GM10266 (cell line): ENCODE results near the gene NEGR1.

ENCODE experiments used
- DNase-seq: peaks from one replicate; pipeline ENCODE4 v3.0.0; 2012; ENCODE audit errors: extremely low spot score
- CTCF ChIP-seq: IDR thresholded peaks from 2 replicates; pipeline ENCODE4 v1.5.1; 2012; ENCODE audit warnings: mild to moderate bottlenecking, low read depth; ENCODE audit not compliant: control insufficient read depth, insufficient read depth; ENCODE audit errors: missing control alignments

Gene NEGR1

GRCh38 chr1:71372496-71372895, 909.8 kb downstream of the NEGR1 start:
- DNase-seq = no peak
- TF ChIP-seq CTCF = no peak

GRCh38 chr1:71371581-71371980, 910.8 kb downstream of the NEGR1 start:
- no peak for TF ChIP-seq CTCF
- DNase-seq = no peak

GRCh38 chr1:71364236-71364635, 918.1 kb downstream of the NEGR1 start:
- DNase-seq = no peak

GRCh38 chr1:71362691-71363090, 919.6 kb downstream of the NEGR1 start:
- DNase-seq = no peak
- TF ChIP-seq CTCF = no peak

More at GRCh38 chr1:71364236-71364635, 918.1 kb downstream of the NEGR1 start:
- no peak for TF ChIP-seq CTCF

GRCh38 chr1:71362076-71362475, 920.3 kb downstream of the NEGR1 start:
- no peak for TF ChIP-seq CTCF
- DNase-seq = no peak

- no peak for TF ChIP-seq CTCF
- no peak for DNase-seq
Observed at GRCh38 chr1:71357708-71358107, 924.6 kb downstream of the NEGR1 start.

GRCh38 chr1:71351438-71351837, 930.9 kb downstream of the NEGR1 start:
- no peak for DNase-seq
- TF ChIP-seq CTCF = no peak
